Cardiac ventricle fibroblast (primary cell): ENCODE results near the gene CD33. TPM values are rescaled to one million over a fixed set of nuclear protein-coding genes. Genes with fewer than 3 reads are reported as not detected.

Source experiments
- total RNA-seq: library from RNA; depleted of rRNA; stranded (reverse); fragments of >200 nt; gene quantifications from 2 replicates; pipeline ENCODE4 v1.2.3, GENCODE V29; 2015

CD33 gene
- not detected in 2 replicates for total RNA-seq

DNA sequence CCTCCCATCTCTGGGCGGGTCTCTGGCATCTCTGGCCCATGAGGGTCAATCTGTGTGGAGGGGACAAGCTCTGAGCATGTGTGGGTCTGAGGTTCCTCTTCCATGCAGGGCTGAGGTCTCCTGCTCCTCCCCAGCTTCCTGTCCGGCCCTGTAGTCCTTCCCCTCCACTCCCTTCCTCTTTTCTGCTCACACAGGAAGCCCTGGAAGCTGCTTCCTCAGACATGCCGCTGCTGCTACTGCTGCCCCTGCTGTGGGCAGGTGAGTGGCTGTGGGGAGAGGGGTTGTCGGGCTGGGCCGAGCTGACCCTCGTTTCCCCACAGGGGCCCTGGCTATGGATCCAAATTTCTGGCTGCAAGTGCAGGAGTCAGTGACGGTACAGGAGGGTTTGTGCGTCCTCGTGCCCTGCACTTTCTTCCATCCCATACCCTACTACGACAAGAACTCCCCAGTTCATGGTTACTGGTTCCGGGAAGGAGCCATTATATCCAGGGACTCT is at the start of gene CD33:
TSS of gene CD33 (plus strand) at position 183 of the 496 bp plus-strand sequence. CDS start at position 222, 39 bp downstream.

DNA sequence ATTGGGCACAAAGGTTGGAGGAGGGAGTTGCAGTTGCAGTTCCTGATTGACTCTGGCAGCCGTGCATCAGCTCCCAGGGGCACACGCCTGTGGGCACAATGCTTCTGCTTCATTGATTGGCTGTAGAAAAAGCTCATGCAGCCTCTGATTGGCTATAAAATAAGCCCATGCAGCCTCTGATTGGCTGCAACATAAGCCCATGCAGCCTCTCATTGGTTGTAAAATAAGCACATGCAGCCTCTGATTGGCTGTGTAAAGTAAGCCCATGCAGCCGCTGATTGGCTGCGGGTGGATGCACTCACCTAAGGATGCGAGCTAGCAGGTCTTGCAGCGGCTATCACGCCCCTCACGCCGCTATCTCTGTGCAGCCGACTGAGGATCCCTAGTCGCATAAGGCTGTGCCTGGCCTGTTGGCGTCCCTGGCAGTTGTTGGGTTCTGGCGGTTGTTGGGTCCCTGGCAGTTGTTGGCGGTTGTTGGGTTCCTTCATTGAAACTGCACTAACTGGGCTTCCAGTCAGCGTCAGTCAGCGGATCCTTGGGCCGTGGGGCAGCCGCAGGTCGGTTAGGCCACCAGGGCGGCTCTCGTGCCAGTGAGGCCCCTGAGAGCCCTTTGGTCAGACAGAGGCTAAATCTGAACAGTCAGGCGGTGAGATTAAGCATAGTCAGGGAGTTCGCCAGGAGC is 26.0 kb downstream of the CD33 start, which contains the start of gene SIGLECL1:
TSS of gene SIGLECL1 (plus strand) at position 295 of the 682 bp plus-strand sequence. CDS start 12,993 bp downstream, outside the sequence.

Other genes with a start within 250 kb of the CD33 start
- gene KLK7, start 241.2 kb upstream of the CD33 start, total RNA-seq, result not detected in 2 replicates
- gene KLK8, start 223.5 kb upstream of the CD33 start, total RNA-seq, result not detected in 2 replicates
- 1.8 TPM in 1 of 2 replicates, not detected in the other for gene KLK10, start 205.4 kb upstream of the CD33 start, total RNA-seq
- gene KLK11, start 198.5 kb upstream of the CD33 start, total RNA-seq, result not detected in 2 replicates
- gene KLK12, start 190.1 kb upstream of the CD33 start, total RNA-seq, result not detected in 2 replicates
- gene KLK13, start 160.0 kb upstream of the CD33 start, total RNA-seq, result 0.19 TPM in 1 of 2 replicates, not detected in the other
- gene KLK14, start 142.2 kb upstream of the CD33 start, total RNA-seq, result not detected in 2 replicates
- 14.0 and 18.0 TPM in 2 replicates for gene CTU1, start 116.7 kb upstream of the CD33 start, total RNA-seq
- gene SIGLEC9, start 100.2 kb upstream of the CD33 start, total RNA-seq, result not detected in 2 replicates
- gene SIGLEC7, start 82.8 kb upstream of the CD33 start, total RNA-seq, result not detected in 2 replicates
- not detected in 2 replicates for gene SIGLECL1, start 26.0 kb downstream of the CD33 start, total RNA-seq
- gene IGLON5, start 86.6 kb downstream of the CD33 start, total RNA-seq, result 0.44 and 0.62 TPM in 2 replicates
- 0.31 and 0.98 TPM in 2 replicates for gene VSIG10L, start 117.1 kb downstream of the CD33 start, total RNA-seq
- 183 and 207 TPM in 2 replicates for gene ETFB, start 141.3 kb downstream of the CD33 start, total RNA-seq
- gene CLDND2, start 143.9 kb downstream of the CD33 start, total RNA-seq, result not detected in 2 replicates
- not detected in 2 replicates for gene NKG7, start 147.6 kb downstream of the CD33 start, total RNA-seq
- not detected in 2 replicates for gene LIM2, start 162.9 kb downstream of the CD33 start, total RNA-seq
- gene C19orf84, start 165.5 kb downstream of the CD33 start, total RNA-seq, result 0.20 TPM in 1 of 2 replicates, not detected in the other
- gene SIGLEC10, start 192.6 kb downstream of the CD33 start, total RNA-seq, result not detected in 2 replicates
- not detected in 2 replicates for gene SIGLEC8, start 233.4 kb downstream of the CD33 start, total RNA-seq